GM23338 (cell line): Measurements from ENCODE around the gene RASA3. TPM values are rescaled to one million over a fixed set of nuclear protein-coding genes. Genes with fewer than 3 reads are reported as not detected.

ENCODE experiments used
- ATAC-seq: fragments of 200-7000 bp; cut with Tn5 transposase; 3 replicates; pipeline ENCODE4 v1.9.1; 2020
- DNase-seq: peaks from one replicate; pipeline ENCODE4 v3.0.0-alpha.2; 2015; ENCODE audit warnings: low spot score
- H2AFZ ChIP-seq: fragments of 200-600 bp; sonication (generic); 2 replicates; pipeline ENCODE4 v1.8.0; 2016; ENCODE audit warnings: antibody characterized with exemption, mild to moderate bottlenecking, moderate library complexity
- H3F3A ChIP-seq: fragments of 200-600 bp; sonication (generic); replicated peaks from 2 replicates; pipeline ENCODE4 v1.8.0; 2017; ENCODE audit warnings: antibody characterized with exemption, mixed run types, low read depth
- H3K27ac ChIP-seq: fragments of 200-600 bp; sonication (generic); 2 replicates; pipeline ENCODE4 v1.6.1; 2016; ENCODE audit warnings: low read depth
- H3K27me3 ChIP-seq: fragments of 200-600 bp; sonication (generic); 2 replicates; pipeline ENCODE4 v1.8.0; 2016; ENCODE audit warnings: mild to moderate bottlenecking, mixed run types, moderate library complexity; ENCODE audit not compliant: insufficient read depth
- H3K36me3 ChIP-seq: fragments of 200-600 bp; sonication (generic); 2 replicates; pipeline ENCODE4 v1.8.0; 2016; ENCODE audit warnings: mild to moderate bottlenecking; ENCODE audit not compliant: insufficient read depth
- H3K4me1 ChIP-seq: fragments of 200-600 bp; sonication (generic); 2 replicates; pipeline ENCODE4 v1.8.0; 2016; ENCODE audit warnings: mild to moderate bottlenecking, moderate library complexity; ENCODE audit not compliant: insufficient read depth
- H3K4me2 ChIP-seq: fragments of 200-600 bp; sonication (generic); 2 replicates; pipeline ENCODE4 v1.7.1; 2017; ENCODE audit warnings: mixed run types
- H3K4me3 ChIP-seq: fragments of 200-600 bp; sonication (generic); 2 replicates; pipeline ENCODE4 v1.6.1; 2016; ENCODE audit warnings: mixed run types
- H3K79me2 ChIP-seq: fragments of 200-600 bp; sonication (generic); replicated peaks from 2 replicates; pipeline ENCODE4 v1.8.0; 2017; ENCODE audit warnings: mild to moderate bottlenecking; ENCODE audit not compliant: insufficient read depth
- H3K9me2 ChIP-seq: fragments of 200-600 bp; sonication (generic); 2 replicates; pipeline ENCODE4 v1.8.0; 2017; ENCODE audit not compliant: insufficient read depth
- H4K20me1 ChIP-seq: fragments of 200-600 bp; sonication (generic); replicated peaks from 2 replicates; pipeline ENCODE4 v1.8.0; 2017; ENCODE audit warnings: mild to moderate bottlenecking; ENCODE audit not compliant: insufficient read depth
- H3K27ac Mint-ChIP-seq: 2 replicates; pipeline ENCODE4 v1.8.0; 2020; ENCODE audit warnings: inconsistent platforms, mild to moderate bottlenecking, moderate library complexity, mixed read lengths
- H3K27me3 Mint-ChIP-seq: 3 replicates; pipeline ENCODE4 v1.8.0; 2022; ENCODE audit warnings: low read depth, mild to moderate bottlenecking, moderate library complexity, mixed read lengths, inconsistent platforms; ENCODE audit not compliant: insufficient read depth, poor library complexity
- H3K36me3 Mint-ChIP-seq: 3 replicates; pipeline ENCODE4 v1.8.0; 2021; ENCODE audit warnings: low read depth, mild to moderate bottlenecking, inconsistent platforms, moderate library complexity, mixed read lengths
- H3K4me1 Mint-ChIP-seq: 3 replicates; pipeline ENCODE4 v1.8.0; 2020; ENCODE audit warnings: mild to moderate bottlenecking, inconsistent platforms, mixed read lengths
- H3K4me3 Mint-ChIP-seq: 3 replicates; pipeline ENCODE4 v1.8.0; 2021; ENCODE audit warnings: moderate library complexity, mild to moderate bottlenecking, inconsistent platforms, mixed read lengths
- H3K9me3 Mint-ChIP-seq: 3 replicates; pipeline ENCODE4 v1.8.0; 2020; ENCODE audit warnings: moderate library complexity, mild to moderate bottlenecking, inconsistent platforms, mixed read lengths
- CREB1 ChIP-seq: fragments of 250-450 bp; sonication (Bioruptor Pico); IDR thresholded peaks from 2 replicates; pipeline ENCODE4 v1.5.0; 2020; ENCODE audit warnings: low read depth, mild to moderate bottlenecking, moderate library complexity
- EZH2 ChIP-seq: fragments of 200-600 bp; sonication (generic); IDR thresholded peaks from one replicate; pipeline ENCODE4 v1.8.0; 2017; ENCODE audit warnings: antibody characterized with exemption, mild to moderate bottlenecking, low read depth; ENCODE audit not compliant: unreplicated experiment
- EZH2phosphoT487 ChIP-seq: fragments of 200-600 bp; sonication (generic); IDR thresholded peaks from one replicate; pipeline ENCODE4 v1.8.1; 2018; ENCODE audit warnings: antibody characterized with exemption; ENCODE audit not compliant: unreplicated experiment
- JUNB ChIP-seq: IDR thresholded peaks from one replicate; pipeline ENCODE4 v1.6.1; 2016; ENCODE audit warnings: antibody characterized with exemption; ENCODE audit not compliant: unreplicated experiment
- NANOG ChIP-seq: IDR thresholded peaks from 2 replicates; pipeline ENCODE4 v1.6.1; 2016; ENCODE audit warnings: antibody characterized with exemption, borderline replicate concordance
- POLR2AphosphoS5 ChIP-seq: IDR thresholded peaks from 2 replicates; pipeline ENCODE4 v1.6.1; 2016; ENCODE audit warnings: antibody characterized with exemption, low read depth
- STAT1 ChIP-seq: IDR thresholded peaks from one replicate; pipeline ENCODE4 v1.6.1; 2016; ENCODE audit warnings: antibody characterized with exemption; ENCODE audit not compliant: unreplicated experiment
- ZNF114 ChIP-seq: fragments of 250-450 bp; sonication (Bioruptor Pico); IDR thresholded peaks from 2 replicates; pipeline ENCODE4 v1.5.0; 2020; ENCODE audit warnings: mild to moderate bottlenecking, moderate library complexity
- ZNF331 ChIP-seq: fragments of 250-450 bp; sonication (Bioruptor Pico); IDR thresholded peaks from 2 replicates; pipeline ENCODE4 v1.5.0; 2020; ENCODE audit warnings: low read depth, mild to moderate bottlenecking, moderate library complexity
- polyA plus RNA-seq: library from polyadenylated mRNA; unstranded; fragments of >200 nt; fragmentation: Nextera tagmentation; extraction: Ambion mirVana; gene quantifications from 2 replicates; pipeline ENCODE4 v1.2.1, GENCODE V29; 2016
- total RNA-seq: library from RNA; depleted of rRNA; stranded (reverse); fragments of >200 nt; shearing (Covaris generic); gene quantifications from 2 replicates; pipeline ENCODE4 v1.2.3, GENCODE V29; 2014
- TF ChIP-seq, protein P1 (sequence below): IDR thresholded peaks from 2 replicates; pipeline ENCODE4 v1.6.1; 2016; ENCODE audit warnings: antibody characterized with exemption
- TF ChIP-seq, protein P2 (sequence below): fragments of 250-450 bp; sonication (Bioruptor Pico); IDR thresholded peaks from 2 replicates; pipeline ENCODE4 v1.5.0; 2020; ENCODE audit warnings: mild to moderate bottlenecking, moderate library complexity
- TF ChIP-seq, protein P3 (sequence below), 2 experiments: fragments of 200-600 bp in 1 of 2; sonication (generic) in 1 of 2; conservative IDR thresholded peaks; 2 replicates each; pipeline versions ENCODE4 v1.5.1 to v1.6.1; 2016 to 2017; ENCODE audit warnings: antibody characterized with exemption in 2 of 2, low read depth in 2 of 2, mild to moderate bottlenecking in 2 of 2, moderate library complexity in 1 of 2
- TF ChIP-seq, protein P4 (sequence below): IDR thresholded peaks from one replicate; pipeline ENCODE4 v1.6.1; 2018; ENCODE audit warnings: antibody characterized with exemption; ENCODE audit not compliant: unreplicated experiment

The RASA3 gene
- total and polyA plus RNA-seq, 2 experiments from 2014 or later: 11.2 to 20.7 TPM

DNA sequence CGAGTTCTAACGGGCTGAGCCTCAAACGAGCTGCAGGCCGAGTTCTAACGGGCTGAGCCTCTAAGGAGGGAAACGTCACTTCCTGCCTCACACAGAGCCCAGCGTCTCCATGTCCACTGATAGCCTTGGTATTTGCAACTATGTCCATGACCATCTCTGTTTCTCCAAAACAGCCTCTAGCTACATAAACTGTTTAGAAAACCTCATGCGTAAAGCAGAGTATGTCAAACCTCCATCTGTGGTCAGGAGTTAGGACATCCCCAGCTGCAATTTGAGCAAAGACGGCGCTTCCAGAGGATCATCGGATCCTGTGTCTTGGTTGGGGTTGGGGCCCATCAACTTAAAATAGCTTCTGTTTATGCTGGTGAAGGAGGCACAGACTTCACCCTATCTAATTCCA is 20.8 kb downstream of the RASA3 start:
- H3K36me3 Mint-ChIP-seq: peaks cover 17% of the 10 kb centered on the region; the same call in 2 of the 3 replicates
- Histone ChIP-seq H3K9me2 (no peaks in the 10 kb centered on the region), H3K27ac (0 out of 2 replicates have a peak overlapping the region, but pooled peaks have one; percentile 32), H3K79me2 (peaks cover 68% of the 10 kb centered on the region), H3K27me3 (no peaks in the 10 kb centered on the region), H4K20me1 (no peaks in the 10 kb centered on the region; the same call in 1 of the 2 replicates), H3K4me3 (no peak overlapping the region), H3K36me3 (no peaks in the 10 kb centered on the region), H3K4me1 (peaks cover 8% of the 10 kb centered on the region; the same call in 1 of the 2 replicates), H3K4me2 (0 out of 2 replicates have a peak overlapping the region, but pooled peaks have one; percentile 26), H2AFZ (no peak overlapping the region), H3F3A (no peaks in the 10 kb centered on the region)
- peak overlapping the region; percentile 27; the same call in 1 of the 3 replicates for H3K4me3 Mint-ChIP-seq
- no peak overlapping the region for H3K27ac Mint-ChIP-seq
- H3K27me3 Mint-ChIP-seq: peaks cover 12% of the 10 kb centered on the region
- no peak for DNase-seq
- no peak for ATAC-seq
- TF ChIP-seq, protein P1, sequence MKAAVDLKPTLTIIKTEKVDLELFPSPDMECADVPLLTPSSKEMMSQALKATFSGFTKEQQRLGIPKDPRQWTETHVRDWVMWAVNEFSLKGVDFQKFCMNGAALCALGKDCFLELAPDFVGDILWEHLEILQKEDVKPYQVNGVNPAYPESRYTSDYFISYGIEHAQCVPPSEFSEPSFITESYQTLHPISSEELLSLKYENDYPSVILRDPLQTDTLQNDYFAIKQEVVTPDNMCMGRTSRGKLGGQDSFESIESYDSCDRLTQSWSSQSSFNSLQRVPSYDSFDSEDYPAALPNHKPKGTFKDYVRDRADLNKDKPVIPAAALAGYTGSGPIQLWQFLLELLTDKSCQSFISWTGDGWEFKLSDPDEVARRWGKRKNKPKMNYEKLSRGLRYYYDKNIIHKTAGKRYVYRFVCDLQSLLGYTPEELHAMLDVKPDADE: no peak
- no peak for TF ChIP-seq POLR2AphosphoS5
- no peak for TF ChIP-seq EZH2phosphoT487
- TF ChIP-seq CREB1 (CRISPR knock-in tag): no peak
- TF ChIP-seq, protein P2, sequence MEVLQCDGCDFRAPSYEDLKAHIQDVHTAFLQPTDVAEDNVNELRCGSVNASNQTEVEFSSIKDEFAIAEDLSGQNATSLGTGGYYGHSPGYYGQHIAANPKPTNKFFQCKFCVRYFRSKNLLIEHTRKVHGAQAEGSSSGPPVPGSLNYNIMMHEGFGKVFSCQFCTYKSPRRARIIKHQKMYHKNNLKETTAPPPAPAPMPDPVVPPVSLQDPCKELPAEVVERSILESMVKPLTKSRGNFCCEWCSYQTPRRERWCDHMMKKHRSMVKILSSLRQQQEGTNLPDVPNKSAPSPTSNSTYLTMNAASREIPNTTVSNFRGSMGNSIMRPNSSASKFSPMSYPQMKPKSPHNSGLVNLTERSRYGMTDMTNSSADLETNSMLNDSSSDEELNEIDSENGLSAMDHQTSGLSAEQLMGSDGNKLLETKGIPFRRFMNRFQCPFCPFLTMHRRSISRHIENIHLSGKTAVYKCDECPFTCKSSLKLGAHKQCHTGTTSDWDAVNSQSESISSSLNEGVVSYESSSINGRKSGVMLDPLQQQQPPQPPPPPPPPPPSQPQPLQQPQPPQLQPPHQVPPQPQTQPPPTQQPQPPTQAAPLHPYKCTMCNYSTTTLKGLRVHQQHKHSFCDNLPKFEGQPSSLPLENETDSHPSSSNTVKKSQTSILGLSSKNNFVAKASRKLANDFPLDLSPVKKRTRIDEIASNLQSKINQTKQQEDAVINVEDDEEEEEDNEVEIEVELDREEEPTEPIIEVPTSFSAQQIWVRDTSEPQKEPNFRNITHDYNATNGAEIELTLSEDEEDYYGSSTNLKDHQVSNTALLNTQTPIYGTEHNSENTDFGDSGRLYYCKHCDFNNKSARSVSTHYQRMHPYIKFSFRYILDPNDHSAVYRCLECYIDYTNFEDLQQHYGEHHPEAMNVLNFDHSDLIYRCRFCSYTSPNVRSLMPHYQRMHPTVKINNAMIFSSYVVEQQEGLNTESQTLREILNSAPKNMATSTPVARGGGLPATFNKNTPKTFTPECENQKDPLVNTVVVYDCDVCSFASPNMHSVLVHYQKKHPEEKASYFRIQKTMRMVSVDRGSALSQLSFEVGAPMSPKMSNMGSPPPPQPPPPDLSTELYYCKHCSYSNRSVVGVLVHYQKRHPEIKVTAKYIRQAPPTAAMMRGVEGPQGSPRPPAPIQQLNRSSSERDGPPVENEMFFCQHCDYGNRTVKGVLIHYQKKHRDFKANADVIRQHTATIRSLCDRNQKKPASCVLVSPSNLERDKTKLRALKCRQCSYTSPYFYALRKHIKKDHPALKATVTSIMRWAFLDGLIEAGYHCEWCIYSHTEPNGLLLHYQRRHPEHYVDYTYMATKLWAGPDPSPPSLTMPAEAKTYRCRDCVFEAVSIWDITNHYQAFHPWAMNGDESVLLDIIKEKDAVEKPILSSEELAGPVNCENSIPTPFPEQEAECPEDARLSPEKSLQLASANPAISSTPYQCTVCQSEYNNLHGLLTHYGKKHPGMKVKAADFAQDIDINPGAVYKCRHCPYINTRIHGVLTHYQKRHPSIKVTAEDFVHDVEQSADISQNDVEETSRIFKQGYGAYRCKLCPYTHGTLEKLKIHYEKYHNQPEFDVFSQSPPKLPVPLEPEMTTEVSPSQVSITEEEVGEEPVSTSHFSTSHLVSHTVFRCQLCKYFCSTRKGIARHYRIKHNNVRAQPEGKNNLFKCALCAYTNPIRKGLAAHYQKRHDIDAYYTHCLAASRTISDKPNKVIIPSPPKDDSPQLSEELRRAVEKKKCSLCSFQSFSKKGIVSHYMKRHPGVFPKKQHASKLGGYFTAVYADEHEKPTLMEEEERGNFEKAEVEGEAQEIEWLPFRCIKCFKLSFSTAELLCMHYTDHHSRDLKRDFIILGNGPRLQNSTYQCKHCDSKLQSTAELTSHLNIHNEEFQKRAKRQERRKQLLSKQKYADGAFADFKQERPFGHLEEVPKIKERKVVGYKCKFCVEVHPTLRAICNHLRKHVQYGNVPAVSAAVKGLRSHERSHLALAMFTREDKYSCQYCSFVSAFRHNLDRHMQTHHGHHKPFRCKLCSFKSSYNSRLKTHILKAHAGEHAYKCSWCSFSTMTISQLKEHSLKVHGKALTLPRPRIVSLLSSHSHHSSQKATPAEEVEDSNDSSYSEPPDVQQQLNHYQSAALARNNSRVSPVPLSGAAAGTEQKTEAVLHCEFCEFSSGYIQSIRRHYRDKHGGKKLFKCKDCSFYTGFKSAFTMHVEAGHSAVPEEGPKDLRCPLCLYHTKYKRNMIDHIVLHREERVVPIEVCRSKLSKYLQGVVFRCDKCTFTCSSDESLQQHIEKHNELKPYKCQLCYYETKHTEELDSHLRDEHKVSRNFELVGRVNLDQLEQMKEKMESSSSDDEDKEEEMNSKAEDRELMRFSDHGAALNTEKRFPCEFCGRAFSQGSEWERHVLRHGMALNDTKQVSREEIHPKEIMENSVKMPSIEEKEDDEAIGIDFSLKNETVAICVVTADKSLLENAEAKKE (CRISPR knock-in tag): no peak
- TF ChIP-seq ZNF114 (CRISPR knock-in tag): no peak
- TF ChIP-seq, protein P3, sequence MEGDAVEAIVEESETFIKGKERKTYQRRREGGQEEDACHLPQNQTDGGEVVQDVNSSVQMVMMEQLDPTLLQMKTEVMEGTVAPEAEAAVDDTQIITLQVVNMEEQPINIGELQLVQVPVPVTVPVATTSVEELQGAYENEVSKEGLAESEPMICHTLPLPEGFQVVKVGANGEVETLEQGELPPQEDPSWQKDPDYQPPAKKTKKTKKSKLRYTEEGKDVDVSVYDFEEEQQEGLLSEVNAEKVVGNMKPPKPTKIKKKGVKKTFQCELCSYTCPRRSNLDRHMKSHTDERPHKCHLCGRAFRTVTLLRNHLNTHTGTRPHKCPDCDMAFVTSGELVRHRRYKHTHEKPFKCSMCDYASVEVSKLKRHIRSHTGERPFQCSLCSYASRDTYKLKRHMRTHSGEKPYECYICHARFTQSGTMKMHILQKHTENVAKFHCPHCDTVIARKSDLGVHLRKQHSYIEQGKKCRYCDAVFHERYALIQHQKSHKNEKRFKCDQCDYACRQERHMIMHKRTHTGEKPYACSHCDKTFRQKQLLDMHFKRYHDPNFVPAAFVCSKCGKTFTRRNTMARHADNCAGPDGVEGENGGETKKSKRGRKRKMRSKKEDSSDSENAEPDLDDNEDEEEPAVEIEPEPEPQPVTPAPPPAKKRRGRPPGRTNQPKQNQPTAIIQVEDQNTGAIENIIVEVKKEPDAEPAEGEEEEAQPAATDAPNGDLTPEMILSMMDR (conservative IDR thresholded peaks at IDR 0.05; ENCODE audit: low read depth in 2 of 2): no peak
- TF ChIP-seq NANOG: no peak
- no peak for TF ChIP-seq JUNB
- TF ChIP-seq EZH2: no peak
- no peak for TF ChIP-seq STAT1
- no peak for TF ChIP-seq ZNF331 (CRISPR knock-in tag)
- TF ChIP-seq, protein P4, sequence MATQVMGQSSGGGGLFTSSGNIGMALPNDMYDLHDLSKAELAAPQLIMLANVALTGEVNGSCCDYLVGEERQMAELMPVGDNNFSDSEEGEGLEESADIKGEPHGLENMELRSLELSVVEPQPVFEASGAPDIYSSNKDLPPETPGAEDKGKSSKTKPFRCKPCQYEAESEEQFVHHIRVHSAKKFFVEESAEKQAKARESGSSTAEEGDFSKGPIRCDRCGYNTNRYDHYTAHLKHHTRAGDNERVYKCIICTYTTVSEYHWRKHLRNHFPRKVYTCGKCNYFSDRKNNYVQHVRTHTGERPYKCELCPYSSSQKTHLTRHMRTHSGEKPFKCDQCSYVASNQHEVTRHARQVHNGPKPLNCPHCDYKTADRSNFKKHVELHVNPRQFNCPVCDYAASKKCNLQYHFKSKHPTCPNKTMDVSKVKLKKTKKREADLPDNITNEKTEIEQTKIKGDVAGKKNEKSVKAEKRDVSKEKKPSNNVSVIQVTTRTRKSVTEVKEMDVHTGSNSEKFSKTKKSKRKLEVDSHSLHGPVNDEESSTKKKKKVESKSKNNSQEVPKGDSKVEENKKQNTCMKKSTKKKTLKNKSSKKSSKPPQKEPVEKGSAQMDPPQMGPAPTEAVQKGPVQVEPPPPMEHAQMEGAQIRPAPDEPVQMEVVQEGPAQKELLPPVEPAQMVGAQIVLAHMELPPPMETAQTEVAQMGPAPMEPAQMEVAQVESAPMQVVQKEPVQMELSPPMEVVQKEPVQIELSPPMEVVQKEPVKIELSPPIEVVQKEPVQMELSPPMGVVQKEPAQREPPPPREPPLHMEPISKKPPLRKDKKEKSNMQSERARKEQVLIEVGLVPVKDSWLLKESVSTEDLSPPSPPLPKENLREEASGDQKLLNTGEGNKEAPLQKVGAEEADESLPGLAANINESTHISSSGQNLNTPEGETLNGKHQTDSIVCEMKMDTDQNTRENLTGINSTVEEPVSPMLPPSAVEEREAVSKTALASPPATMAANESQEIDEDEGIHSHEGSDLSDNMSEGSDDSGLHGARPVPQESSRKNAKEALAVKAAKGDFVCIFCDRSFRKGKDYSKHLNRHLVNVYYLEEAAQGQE: no peak
- peaks cover 62% of the 10 kb centered on the region for H3K4me1 Mint-ChIP-seq
- H3K9me3 Mint-ChIP-seq: no peaks in the 10 kb centered on the region
